Ovary (tissue), 3 donors: ENCODE data around the gene SGCD.

Experiments used
- CTCF ChIP-seq, 3 donors: fragments of 450-650 bp in 2 of 3; fragments of 200-600 bp in 1 of 3; IDR thresholded peaks; one replicate each; pipeline versions ENCODE4 v1.5.1 to v1.8.0; 2016 to 2022; ENCODE audit warnings: antibody characterized with exemption in 3 of 3, mild to moderate bottlenecking in 1 of 3
- EP300 ChIP-seq: sonication (generic); formaldehyde crosslinking; IDR thresholded peaks from one replicate; pipeline ENCODE4 v1.6.1; 2017; ENCODE audit warnings: antibody characterized with exemption
- POLR2A ChIP-seq: fragments of 450-650 bp; IDR thresholded peaks from one replicate; pipeline ENCODE4 v1.6.1; 2017; ENCODE audit warnings: antibody characterized with exemption, mild to moderate bottlenecking, moderate library complexity
- donor health status: DM: no; HTN: no; CAD: no.

DNA sequence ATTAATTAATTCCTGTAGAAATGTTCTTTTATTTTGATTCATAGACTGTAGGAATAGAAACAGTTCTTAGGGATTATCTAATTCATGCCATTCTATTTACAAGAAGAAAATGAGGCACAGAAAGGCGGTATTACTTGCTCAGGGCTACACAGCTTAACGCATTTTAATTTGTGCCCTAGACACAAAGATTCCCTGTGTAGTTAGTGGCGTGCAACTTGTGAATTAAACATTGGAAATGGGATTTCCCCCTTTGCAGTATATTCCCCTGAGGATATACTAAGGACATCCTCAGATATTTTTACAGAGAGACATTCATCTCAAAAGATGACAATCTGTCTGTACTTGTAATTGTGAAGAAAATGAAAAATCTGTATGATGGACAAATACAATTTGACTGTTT, 108.1 kb downstream of the SGCD start:
- no peak for TF ChIP-seq CTCF (IDR thresholded peaks at IDR 0.05)
- no peak for TF ChIP-seq EP300
- no peak for TF ChIP-seq POLR2A
